BJ (cell line): ENCODE data around the gene CCDC160. TPM values are rescaled to one million over a fixed set of nuclear protein-coding genes. Genes with fewer than 3 reads are reported as not detected.

Experiments used
- CTCF ChIA-PET: fragments of 350-600 bp; formaldehyde crosslinking; extraction: SDS; loops from one replicate; lab custom pipeline; 2021; ENCODE audit warnings: antibody characterized with exemption, inconsistent platforms; lab: Yijun Ruan, JAX
- POLR2A ChIA-PET: fragments of 300-600 bp; sonication (Branson Sonifier 250); formaldehyde crosslinking; extraction: SDS; loops from one replicate; lab custom pipeline; 2021; ENCODE audit warnings: antibody characterized with exemption; lab: Charles Lee
- DNase-seq: peaks from one replicate; pipeline ENCODE4 v3.0.0-alpha.2; 2011; ENCODE audit warnings: low read depth
- H3K27me3 ChIP-seq: 2 replicates; pipeline ENCODE4 v1.6.0; 2011; ENCODE audit warnings: low read length; ENCODE audit not compliant: control insufficient read depth, insufficient read depth
- H3K36me3 ChIP-seq: 2 replicates; pipeline ENCODE4 v1.5.1; 2011; ENCODE audit warnings: low read length; ENCODE audit not compliant: control insufficient read depth, insufficient read depth
- H3K4me3 ChIP-seq: 2 replicates; pipeline ENCODE4 v1.5.1; 2011; ENCODE audit warnings: low read depth, mild to moderate bottlenecking, control low read depth, low read length
- CTCF ChIP-seq: IDR thresholded peaks from 2 replicates; pipeline ENCODE4 v1.5.1; 2011; ENCODE audit warnings: low read depth, mild to moderate bottlenecking, control low read depth, inconsistent platforms, low read length, moderate library complexity; ENCODE audit not compliant: insufficient read depth
- polyA plus RNA-seq: library from polyadenylated mRNA; depleted of rRNA; stranded (reverse); fragments of >200 nt; gene quantifications from 2 replicates; pipeline ENCODE4 v1.2.3, GENCODE V29; 2011

The CCDC160 gene
- polyA plus RNA-seq, 1 experiment, result not detected

- ChIA-PET CTCF (no interaction called here), POLR2A (no interaction called here)
- TF ChIP-seq CTCF, result no peak
- Histone ChIP-seq H3K36me3 (no peaks in the 10 kb centered on the region), H3K4me3 (no peak overlapping the region), H3K27me3 (no peaks in the 10 kb centered on the region)
- no peak for DNase-seq
Measured at GRCh38 chrX:134241960-134242619, 5.1 kb downstream of the CCDC160 start.

DNA sequence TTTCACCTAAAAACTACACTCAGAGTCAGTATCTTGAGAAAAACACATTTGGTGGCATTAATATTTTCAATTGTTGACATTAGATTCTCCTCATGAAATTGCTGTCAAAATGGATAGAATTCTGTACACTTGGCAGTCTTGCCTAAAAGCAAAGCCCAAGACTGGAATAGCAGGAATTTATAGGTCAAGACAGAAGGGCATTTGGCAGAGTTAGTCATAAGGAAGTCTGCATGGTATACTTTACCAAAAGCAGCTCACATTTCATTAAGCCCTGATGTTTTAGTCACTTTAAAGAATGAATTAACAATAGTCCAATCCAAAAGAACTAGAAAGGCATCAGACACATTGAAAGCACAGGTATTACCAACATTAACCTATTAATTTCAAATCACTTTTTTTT lies 7.1 kb downstream of the CCDC160 start:
- DNase-seq, result no peak
- CTCF ChIA-PET, result no interaction called here
- Histone ChIP-seq H3K4me3 (no peak overlapping the region), H3K27me3 (no peaks in the 10 kb centered on the region), H3K36me3 (no peaks in the 10 kb centered on the region)
- TF ChIP-seq CTCF, result no peak
- POLR2A ChIA-PET, result no interaction called here

DNA sequence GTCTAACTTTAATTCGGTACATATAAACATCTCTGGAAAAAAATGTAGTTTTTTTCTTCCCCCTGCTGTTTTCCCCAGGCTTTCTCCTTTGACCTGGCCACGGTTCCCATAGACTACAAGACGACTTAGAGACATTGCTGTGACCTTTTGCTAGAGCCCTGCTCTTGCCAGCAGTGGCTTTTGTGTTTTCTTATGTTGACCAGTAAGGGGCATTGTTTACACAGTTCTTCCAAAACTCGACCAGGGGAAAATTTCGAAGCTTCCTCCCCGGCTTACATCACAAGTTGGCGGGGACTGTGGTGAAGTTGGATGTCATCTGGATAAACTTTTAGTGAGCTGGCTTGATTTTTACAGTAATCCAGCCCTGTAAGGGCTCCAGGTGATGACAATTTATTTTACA lies 9.3 kb downstream of the CCDC160 start:
- DNase-seq, result no peak
- ChIA-PET POLR2A (no interaction called here), CTCF (interaction anchor here (0.6 kb wide), 1 partner anchor 62 kb away, joined by 3 read pairs; no protein-coding TSS in a partner anchor)
- Histone ChIP-seq H3K36me3 (no peaks in the 10 kb centered on the region), H3K4me3 (no peak overlapping the region), H3K27me3 (no peaks in the 10 kb centered on the region)
- TF ChIP-seq CTCF, result no peak

DNA sequence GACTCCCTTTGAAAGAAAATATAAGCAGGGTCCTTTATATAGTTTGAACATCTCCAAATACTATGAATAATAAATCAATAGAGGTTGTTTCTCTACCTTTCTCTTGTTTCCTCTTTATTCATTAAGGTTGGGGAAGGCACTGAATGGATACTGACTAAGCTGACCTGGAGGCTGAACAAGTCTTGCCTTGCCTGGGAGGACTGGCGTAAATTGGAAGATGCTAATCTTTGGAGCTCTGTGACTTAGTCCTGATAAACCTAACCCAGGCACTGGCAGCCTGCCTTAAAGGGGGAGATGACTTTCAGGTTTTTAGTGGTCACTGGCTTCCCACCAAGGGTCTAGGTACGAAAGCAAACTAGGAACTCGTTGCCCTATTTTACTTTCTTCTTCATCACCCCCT lies 10.5 kb downstream of the CCDC160 start:
- no peak for DNase-seq
- POLR2A ChIA-PET, result no interaction called here
- TF ChIP-seq CTCF, result no peak
- Histone ChIP-seq H3K4me3 (no peak overlapping the region), H3K27me3 (no peaks in the 10 kb centered on the region), H3K36me3 (no peaks in the 10 kb centered on the region)
- CTCF ChIA-PET, result no interaction called here

- H3K27me3 ChIP-seq, result no peaks in the 10 kb centered on the region
- no peaks in the 10 kb centered on the region for H3K36me3 ChIP-seq
- DNase-seq, result no peak
- CTCF ChIA-PET, result no interaction called here
- POLR2A ChIA-PET, result no interaction called here
- no peak for TF ChIP-seq CTCF
- no peak overlapping the region for H3K4me3 ChIP-seq
Measured at GRCh38 chrX:134249241-134249640, 12.3 kb downstream of the CCDC160 start.
